HL-60 (cell line): Measurements from ENCODE around the gene TANGO6.

Experiments used
- CTCF ChIP-seq: IDR thresholded peaks from one replicate; pipeline ENCODE4 v1.5.1; 2011; ENCODE audit warnings: low read length, control low read depth, inconsistent platforms; ENCODE audit not compliant: insufficient read depth
- GABPA ChIP-seq: IDR thresholded peaks from 2 replicates; pipeline ENCODE4 v1.6.1; 2012; ENCODE audit warnings: low read depth
- POLR2AphosphoS5 ChIP-seq: IDR thresholded peaks from 2 replicates; pipeline ENCODE4 v1.6.1; 2012; ENCODE audit warnings: low read depth
- REST ChIP-seq: IDR thresholded peaks from 2 replicates; pipeline ENCODE4 v1.6.1; 2012; ENCODE audit warnings: low read depth; ENCODE audit not compliant: insufficient replicate concordance
- SPI1 ChIP-seq: IDR thresholded peaks from 2 replicates; pipeline ENCODE4 v1.6.1; 2012; ENCODE audit warnings: low read depth, mild to moderate bottlenecking, borderline replicate concordance

- TF ChIP-seq CTCF (no peak), POLR2AphosphoS5 (no peak), GABPA (no peak), REST (no peak), SPI1 (no peak)
Observed at GRCh38 chr16:69071036-69071435, 227.7 kb downstream of the TANGO6 start.
